Skeletal muscle satellite cell (primary cell): Measurements from ENCODE around the gene SPON1.

ENCODE experiments used
- H3K27me3 ChIP-seq: 2 replicates; pipeline ENCODE4 v1.7.0; 2013; ENCODE audit warnings: low read length; ENCODE audit not compliant: control insufficient read depth, insufficient read depth
- H3K36me3 ChIP-seq: 2 replicates; pipeline ENCODE4 v1.7.0; 2013; ENCODE audit warnings: mild to moderate bottlenecking, control low read depth, low read length; ENCODE audit not compliant: insufficient read depth
- H3K4me1 ChIP-seq: 2 replicates; pipeline ENCODE4 v1.7.0; 2013; ENCODE audit warnings: low read length; ENCODE audit not compliant: control insufficient read depth, insufficient read depth
- H3K4me2 ChIP-seq: 2 replicates; pipeline ENCODE4 v1.7.0; 2013; ENCODE audit warnings: mild to moderate bottlenecking, low read length
- H3K4me3 ChIP-seq: 2 replicates; pipeline ENCODE4 v1.7.0; 2013; ENCODE audit warnings: low read length
- H3K9ac ChIP-seq: 2 replicates; pipeline ENCODE4 v1.7.0; 2013; ENCODE audit warnings: mild to moderate bottlenecking, low read depth, low read length, moderate library complexity
- H3K9me3 ChIP-seq: replicated peaks from 2 replicates; pipeline ENCODE4 v1.7.0; 2013; ENCODE audit warnings: mild to moderate bottlenecking, control low read depth, low read length

The SPON1 gene

DNA sequence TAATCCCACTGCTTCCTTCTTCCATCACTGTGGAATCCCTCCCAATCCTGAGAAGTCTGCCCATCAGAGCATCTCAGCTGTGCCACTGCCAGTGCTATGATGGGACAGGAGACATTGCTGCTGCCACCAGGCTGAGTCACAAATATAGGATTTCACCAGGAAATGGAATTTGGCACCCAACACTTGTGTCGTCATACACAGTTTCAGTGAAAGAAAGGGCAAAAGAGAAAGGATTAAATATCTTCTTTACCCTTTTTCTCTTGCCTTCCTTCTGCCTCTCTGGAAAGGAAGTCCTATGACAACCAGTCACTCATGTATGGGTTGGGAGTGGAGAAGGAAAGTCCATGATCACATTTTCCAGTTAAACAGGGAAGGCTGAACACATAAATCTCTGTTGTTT, 133.4 kb downstream of the SPON1 start:
- no peak overlapping the region for H3K4me3 ChIP-seq
- no peaks in the 10 kb centered on the region for H3K4me1 ChIP-seq
- H3K4me2 ChIP-seq = no peak overlapping the region
- no peak overlapping the region for H3K9ac ChIP-seq
- peaks cover 5% of the 10 kb centered on the region for H3K27me3 ChIP-seq
- H3K36me3 ChIP-seq = no peaks in the 10 kb centered on the region
- H3K9me3 ChIP-seq = no peaks in the 10 kb centered on the region

DNA sequence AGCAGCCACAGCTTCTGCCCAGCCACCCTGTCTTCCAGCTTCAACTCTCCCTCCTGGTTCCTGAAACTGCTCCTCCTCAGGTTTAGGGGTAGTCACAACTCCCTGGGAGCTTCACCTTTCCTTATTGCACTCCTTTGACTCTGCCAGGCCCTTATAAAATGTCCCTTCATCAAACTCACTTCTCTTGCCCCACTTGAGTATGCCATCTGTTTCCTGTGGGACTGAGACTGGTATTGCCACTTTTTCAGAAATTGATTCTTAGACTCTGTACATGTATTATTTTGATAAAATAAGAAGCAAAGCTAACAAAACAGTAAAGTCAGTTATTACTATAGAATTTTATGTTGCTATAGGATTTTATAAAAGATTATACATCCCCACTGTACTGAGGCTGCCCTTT, 134.1 kb downstream of the SPON1 start:
- no peaks in the 10 kb centered on the region for H3K9me3 ChIP-seq
- H3K27me3 ChIP-seq = peaks cover 5% of the 10 kb centered on the region
- H3K9ac ChIP-seq = no peak overlapping the region
- H3K4me3 ChIP-seq = no peak overlapping the region
- no peaks in the 10 kb centered on the region for H3K36me3 ChIP-seq
- no peak overlapping the region for H3K4me2 ChIP-seq
- no peaks in the 10 kb centered on the region for H3K4me1 ChIP-seq

GRCh38 chr11:14101388-14101787, 138.9 kb downstream of the SPON1 start:
- Histone ChIP-seq H3K27me3 (peaks cover 4% of the 10 kb centered on the region), H3K9me3 (no peaks in the 10 kb centered on the region), H3K4me3 (no peak overlapping the region), H3K4me1 (no peaks in the 10 kb centered on the region), H3K36me3 (no peaks in the 10 kb centered on the region), H3K4me2 (no peak overlapping the region), H3K9ac (no peak overlapping the region)

- no peaks in the 10 kb centered on the region for H3K9me3 ChIP-seq
Observed at GRCh38 chr11:14102766-14103165, 140.2 kb downstream of the SPON1 start.

GRCh38 chr11:14105446-14105845, 142.9 kb downstream of the SPON1 start:
- Histone ChIP-seq H3K27me3 (peaks cover 10% of the 10 kb centered on the region), H3K36me3 (no peaks in the 10 kb centered on the region)

More at GRCh38 chr11:14102766-14103165, 140.2 kb downstream of the SPON1 start:
- H3K36me3 ChIP-seq = no peaks in the 10 kb centered on the region
- no peak overlapping the region for H3K4me2 ChIP-seq
- H3K27me3 ChIP-seq = peaks cover 4% of the 10 kb centered on the region
- H3K4me3 ChIP-seq = no peak overlapping the region
- no peak overlapping the region for H3K9ac ChIP-seq
- no peaks in the 10 kb centered on the region for H3K4me1 ChIP-seq

DNA sequence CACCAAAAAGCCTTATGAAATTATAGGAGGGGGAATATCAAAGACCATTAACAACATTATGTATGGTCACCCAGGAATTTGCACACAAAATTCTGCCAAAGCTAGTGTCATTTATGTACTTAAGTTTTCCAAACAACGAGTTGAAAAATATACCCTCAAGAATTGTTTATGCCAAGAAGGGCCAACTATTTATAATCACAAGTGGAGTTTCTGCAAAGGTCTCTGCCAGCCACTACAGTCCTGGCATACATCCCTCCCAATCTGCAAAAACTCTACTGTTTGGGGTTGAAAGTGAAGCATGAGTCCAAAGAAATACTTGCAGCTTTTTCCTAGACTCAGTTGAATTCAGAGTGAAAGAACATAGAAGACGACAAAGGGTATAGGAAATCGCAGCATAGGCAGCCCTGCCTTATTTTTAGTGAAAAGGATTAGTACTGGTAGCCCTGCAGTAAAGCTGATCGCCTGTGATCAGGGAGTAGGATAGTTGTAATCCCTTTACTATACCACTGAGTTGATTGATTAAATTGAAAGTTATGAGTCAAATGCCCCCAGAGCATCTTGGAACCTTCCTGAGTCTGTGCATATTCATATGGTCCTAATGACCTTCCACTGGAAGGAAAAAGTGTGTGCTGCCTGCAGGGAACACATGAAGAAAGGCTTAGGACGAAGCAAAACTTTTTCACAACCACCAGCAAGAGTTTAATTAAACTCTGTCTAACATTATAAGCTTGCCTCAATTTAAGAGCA, 144.0 kb downstream of the SPON1 start:
- Histone ChIP-seq H3K36me3 (no peaks in the 10 kb centered on the region), H3K4me1 (no peaks in the 10 kb centered on the region), H3K4me3 (no peak overlapping the region), H3K4me2 (no peak overlapping the region), H3K27me3 (peaks cover 14% of the 10 kb centered on the region), H3K9ac (no peak overlapping the region), H3K9me3 (no peaks in the 10 kb centered on the region)

More at GRCh38 chr11:14105446-14105845, 142.9 kb downstream of the SPON1 start:
- Histone ChIP-seq H3K4me1 (no peaks in the 10 kb centered on the region), H3K9me3 (no peaks in the 10 kb centered on the region), H3K4me3 (no peak overlapping the region), H3K9ac (no peak overlapping the region), H3K4me2 (no peak overlapping the region)

- Histone ChIP-seq H3K4me1 (no peaks in the 10 kb centered on the region), H3K9ac (no peak overlapping the region), H3K27me3 (peaks cover 15% of the 10 kb centered on the region), H3K4me3 (no peak overlapping the region), H3K36me3 (no peaks in the 10 kb centered on the region), H3K4me2 (no peak overlapping the region), H3K9me3 (no peaks in the 10 kb centered on the region)
Observed at GRCh38 chr11:14107050-14107430, 144.5 kb downstream of the SPON1 start.

DNA sequence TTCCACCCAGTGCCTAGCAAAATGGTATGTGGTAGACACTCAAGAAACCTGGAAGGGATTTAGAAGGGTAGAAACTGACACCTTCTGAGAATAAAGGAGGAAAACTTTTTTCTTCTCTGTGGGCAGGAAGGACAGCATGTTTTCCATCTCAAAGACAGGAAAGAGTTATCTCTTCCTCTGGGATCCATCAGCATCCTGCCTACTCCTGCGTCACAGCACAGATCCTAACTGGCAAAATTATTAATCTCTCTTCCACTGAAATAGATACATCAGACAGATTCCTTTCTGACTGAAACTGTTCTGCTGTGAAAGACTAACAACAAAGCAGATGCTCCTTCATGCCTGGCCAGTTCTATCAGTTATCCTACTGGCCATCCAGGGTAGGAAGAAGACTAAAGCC, 147.2 kb downstream of the SPON1 start:
- H3K4me3 ChIP-seq = no peak overlapping the region
- H3K27me3 ChIP-seq = peaks cover 25% of the 10 kb centered on the region
- H3K4me1 ChIP-seq = no peaks in the 10 kb centered on the region

GRCh38 chr11:14110629-14111028, 148.1 kb downstream of the SPON1 start:
- H3K4me1 ChIP-seq = no peaks in the 10 kb centered on the region
- H3K9me3 ChIP-seq = no peaks in the 10 kb centered on the region
- H3K9ac ChIP-seq = no peak overlapping the region
- H3K36me3 ChIP-seq = no peaks in the 10 kb centered on the region
- peaks cover 27% of the 10 kb centered on the region for H3K27me3 ChIP-seq
- H3K4me2 ChIP-seq = no peak overlapping the region
- no peak overlapping the region for H3K4me3 ChIP-seq

More for the DNA sequence above, 147.2 kb downstream of the SPON1 start:
- no peaks in the 10 kb centered on the region for H3K9me3 ChIP-seq
- H3K9ac ChIP-seq = no peak overlapping the region
- no peaks in the 10 kb centered on the region for H3K36me3 ChIP-seq
- H3K4me2 ChIP-seq = no peak overlapping the region

DNA sequence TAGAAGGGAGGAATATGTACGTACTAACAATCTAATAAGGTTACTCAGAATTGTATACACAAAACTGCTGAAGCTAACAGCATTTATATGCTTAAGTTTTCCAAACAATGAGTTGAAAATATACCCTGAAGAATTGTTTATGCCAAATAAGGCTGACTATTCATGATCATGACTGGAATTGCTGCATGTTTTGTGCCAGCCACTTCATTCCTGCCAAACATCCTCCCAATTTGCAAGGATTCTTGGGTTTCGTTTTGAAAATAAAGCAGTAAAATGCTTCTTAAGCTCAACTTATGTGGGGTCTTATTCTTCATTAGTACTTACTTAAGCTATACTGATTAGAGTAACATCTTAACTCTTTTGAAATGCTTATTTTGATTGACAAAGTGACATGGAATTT, 149.0 kb downstream of the SPON1 start:
- no peak overlapping the region for H3K4me2 ChIP-seq
- H3K4me3 ChIP-seq = no peak overlapping the region
- H3K36me3 ChIP-seq = no peaks in the 10 kb centered on the region
- H3K4me1 ChIP-seq = no peaks in the 10 kb centered on the region
- no peak overlapping the region for H3K9ac ChIP-seq
- peaks cover 23% of the 10 kb centered on the region for H3K27me3 ChIP-seq
- no peaks in the 10 kb centered on the region for H3K9me3 ChIP-seq

DNA sequence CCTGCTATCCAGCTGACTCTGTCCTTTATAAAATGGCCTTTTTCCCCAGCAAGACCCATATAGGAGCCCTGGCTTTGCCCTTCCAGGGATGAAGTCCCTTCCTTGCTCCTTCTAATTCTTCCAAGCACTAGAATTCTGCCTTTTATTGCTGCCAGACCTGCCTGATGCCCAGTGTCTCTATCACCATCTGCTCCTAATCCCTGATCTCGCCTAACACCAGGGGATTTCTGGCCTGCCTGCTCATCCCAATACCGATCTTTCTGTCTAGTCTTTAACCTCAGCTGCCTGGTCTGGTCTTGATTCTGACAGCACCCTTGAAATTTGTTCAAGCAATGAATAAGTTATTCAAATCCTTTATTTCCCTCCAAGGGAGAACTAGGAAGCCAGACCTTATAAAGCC, 150.2 kb downstream of the SPON1 start:
- Histone ChIP-seq H3K4me2 (no peak overlapping the region), H3K9me3 (no peaks in the 10 kb centered on the region), H3K4me3 (no peak overlapping the region), H3K36me3 (no peaks in the 10 kb centered on the region), H3K9ac (no peak overlapping the region), H3K27me3 (peaks cover 23% of the 10 kb centered on the region), H3K4me1 (no peaks in the 10 kb centered on the region)

DNA sequence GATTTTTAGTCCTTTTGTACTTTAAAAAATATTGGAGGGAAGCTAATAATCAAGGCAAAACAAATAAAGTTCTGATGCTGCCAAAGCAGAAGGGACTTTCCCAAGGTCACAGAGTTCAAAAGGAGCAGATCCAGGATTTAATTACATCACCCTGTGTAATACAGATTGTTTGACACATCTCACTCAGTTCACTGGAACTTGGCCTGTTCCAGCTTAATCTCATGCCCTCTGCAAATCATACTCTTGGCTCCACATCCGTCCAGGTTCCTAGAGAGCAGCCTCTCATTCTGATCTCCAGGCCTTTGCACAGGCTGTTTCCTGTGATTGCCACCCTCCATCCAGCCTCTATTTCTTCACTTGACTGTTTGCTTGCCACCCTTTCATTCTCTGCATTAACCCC, 151.7 kb downstream of the SPON1 start:
- H3K4me2 ChIP-seq = no peak overlapping the region
- no peaks in the 10 kb centered on the region for H3K36me3 ChIP-seq
- H3K4me1 ChIP-seq = no peaks in the 10 kb centered on the region
- H3K9ac ChIP-seq = no peak overlapping the region
- H3K4me3 ChIP-seq = no peak overlapping the region
- no peaks in the 10 kb centered on the region for H3K9me3 ChIP-seq
- H3K27me3 ChIP-seq = peaks cover 20% of the 10 kb centered on the region
